HG03460 (cell line): ENCODE data around the gene E2F6.

ENCODE experiments used
- ATAC-seq: cut with Tn5 transposase; IDR thresholded peaks from one replicate; pipeline ENCODE4 v1.9.1; 2021; ENCODE audit not compliant: unreplicated experiment

Gene E2F6

GRCh38 chr2:11465485-11466306 lies at the start of gene E2F6:
E2F6 (minus strand) TSS chr2:11466161; CDS start chr2:11465879, 282 bp downstream.
- ATAC-seq, result peak; percentile 70

- ATAC-seq, result no peak
These were observed 49.6 kb upstream of the E2F6 start for GRCh38 chr2:11515490-11515981.

GRCh38 chr2:11514904-11515303 lies 48.9 kb upstream of the E2F6 start:
- ATAC-seq, result no peak

- ATAC-seq, result no peak
These were observed 48.2 kb upstream of the E2F6 start for GRCh38 chr2:11514081-11514730.

GRCh38 chr2:11513319-11513718 lies 47.4 kb upstream of the E2F6 start:
- no peak for ATAC-seq

- no peak for ATAC-seq
These were observed 46.5 kb upstream of the E2F6 start for GRCh38 chr2:11512431-11512830.

GRCh38 chr2:11509657-11510360 lies 43.8 kb upstream of the E2F6 start:
- no peak for ATAC-seq

GRCh38 chr2:11508279-11508678 lies 42.3 kb upstream of the E2F6 start:
- no peak for ATAC-seq

GRCh38 chr2:11507517-11507916 lies 41.6 kb upstream of the E2F6 start:
- ATAC-seq, result no peak

- no peak for ATAC-seq
These were observed 40.6 kb upstream of the E2F6 start for GRCh38 chr2:11506611-11506969.

GRCh38 chr2:11505652-11506610 lies 40.0 kb upstream of the E2F6 start:
- no peak for ATAC-seq

GRCh38 chr2:11503354-11503927 lies 37.5 kb upstream of the E2F6 start:
- ATAC-seq, result no peak

- ATAC-seq, result no peak
These were observed 36.9 kb upstream of the E2F6 start for GRCh38 chr2:11502740-11503292.

- ATAC-seq, result no peak
These were observed 34.8 kb upstream of the E2F6 start for GRCh38 chr2:11500702-11501303.

GRCh38 chr2:11499081-11499743 lies 33.3 kb upstream of the E2F6 start:
- ATAC-seq, result no peak

- peak; percentile 53 for ATAC-seq
These were observed 32.6 kb upstream of the E2F6 start for GRCh38 chr2:11498543-11499034.

- no peak for ATAC-seq
These were observed 30.1 kb upstream of the E2F6 start for GRCh38 chr2:11495844-11496681.

GRCh38 chr2:11494310-11494709 lies 28.3 kb upstream of the E2F6 start:
- ATAC-seq, result no peak
